Mesenchymal stem cell (in vitro differentiated cells and primary cell): ENCODE data around the gene HLCS.
"Not testable (repeated sequence)": the region's sequence is repeated elsewhere in the genome, so short reads cannot be mapped to it uniquely, and the experiment has no call there.

Experiments used
- DNase-seq: peaks from one replicate; pipeline ENCODE4 v3.0.0-alpha.2; 2013
- H2AFZ ChIP-seq: one replicate; pipeline ENCODE4 v1.6.1; 2013; ENCODE audit warnings: low read depth, mild to moderate bottlenecking, control low read depth, inconsistent platforms, low read length, moderate library complexity
- H2AK5ac ChIP-seq: 2 replicates; pipeline ENCODE4 v1.6.1; 2013; ENCODE audit warnings: low read length, moderate library complexity, mild to moderate bottlenecking, inconsistent platforms; ENCODE audit not compliant: severe bottlenecking
- H2BK120ac ChIP-seq: one replicate; pipeline ENCODE4 v1.6.1; 2013; ENCODE audit warnings: low read depth, mild to moderate bottlenecking, inconsistent platforms, low read length, moderate library complexity
- H2BK12ac ChIP-seq, 2 experiments: one replicate each; pipeline ENCODE4 v1.6.1; 2013; ENCODE audit warnings: inconsistent platforms in 2 of 2, low read length in 2 of 2, mild to moderate bottlenecking in 2 of 2, moderate library complexity in 2 of 2, control low read depth in 1 of 2
- H2BK15ac ChIP-seq: one replicate; pipeline ENCODE4 v1.6.1; 2013; ENCODE audit warnings: mild to moderate bottlenecking, low read depth, inconsistent platforms; ENCODE audit not compliant: poor library complexity, severe bottlenecking
- H2BK5ac ChIP-seq: 2 replicates; pipeline ENCODE4 v1.6.1; 2013; ENCODE audit warnings: low read depth, mild to moderate bottlenecking, low read length, control low read depth, inconsistent platforms; ENCODE audit not compliant: poor library complexity, severe bottlenecking
- H3K14ac ChIP-seq, 2 experiments: one replicate each; pipeline ENCODE4 v1.6.1; 2013; ENCODE audit warnings: inconsistent platforms in 2 of 2, low read length in 2 of 2, control low read depth in 1 of 2, mild to moderate bottlenecking in 1 of 2, moderate library complexity in 1 of 2
- H3K18ac ChIP-seq, 2 experiments: one replicate each; pipeline ENCODE4 v1.6.1; 2013; ENCODE audit warnings: inconsistent platforms in 2 of 2, low read length in 2 of 2, control low read depth in 1 of 2, low read depth in 1 of 2, mild to moderate bottlenecking in 1 of 2
- H3K23ac ChIP-seq, 2 experiments: one replicate each; pipeline ENCODE4 v1.6.1; 2013; ENCODE audit warnings: inconsistent platforms in 2 of 2, low read length in 2 of 2, mild to moderate bottlenecking in 2 of 2, moderate library complexity in 2 of 2, control low read depth in 1 of 2
- H3K27ac ChIP-seq: 2 replicates; pipeline ENCODE4 v1.5.1; 2013; ENCODE audit warnings: mild to moderate bottlenecking, moderate library complexity, low read length, control low read depth, inconsistent platforms; ENCODE audit not compliant: poor library complexity, severe bottlenecking
- H3K27me3 ChIP-seq, 2 experiments: 2 replicates each; pipeline versions ENCODE4 v1.6.1 to v1.7.0; 2013; ENCODE audit warnings: low read length in 2 of 2, mild to moderate bottlenecking in 2 of 2, moderate library complexity in 2 of 2, control low read depth in 1 of 2, inconsistent platforms in 1 of 2; ENCODE audit not compliant: control insufficient read depth in 1 of 2, insufficient read depth in 1 of 2
- H3K36me3 ChIP-seq, 2 experiments: 2 replicates each; pipeline versions ENCODE4 v1.6.1 to v1.7.0; 2013; ENCODE audit warnings: low read length in 2 of 2, control low read depth in 1 of 2, inconsistent platforms in 1 of 2, low read depth in 1 of 2, mild to moderate bottlenecking in 1 of 2; ENCODE audit not compliant: insufficient read depth in 2 of 2, control insufficient read depth in 1 of 2
- H3K4ac ChIP-seq, 2 experiments: one replicate each; pipeline ENCODE4 v1.6.1; 2013; ENCODE audit warnings: inconsistent platforms in 2 of 2, low read length in 2 of 2, mild to moderate bottlenecking in 2 of 2, moderate library complexity in 2 of 2, control low read depth in 1 of 2, low read depth in 1 of 2
- H3K4me1 ChIP-seq: 2 replicates; pipeline ENCODE4 v1.6.1; 2013; ENCODE audit warnings: low read depth, low read length, control low read depth; ENCODE audit not compliant: control insufficient read depth, insufficient read depth
- H3K4me2 ChIP-seq: 2 replicates; pipeline ENCODE4 v1.6.1; 2013; ENCODE audit warnings: low read length, mild to moderate bottlenecking, inconsistent platforms; ENCODE audit not compliant: poor library complexity, severe bottlenecking
- H3K4me3 ChIP-seq, 2 experiments: 2 replicates each; pipeline versions ENCODE4 v1.5.1 to v1.7.0; 2013; ENCODE audit warnings: low read length in 2 of 2, mild to moderate bottlenecking in 2 of 2, control low read depth in 1 of 2, low read depth in 1 of 2; ENCODE audit not compliant: insufficient read depth in 1 of 2
- H3K79me1 ChIP-seq: replicated peaks from 2 replicates; pipeline ENCODE4 v1.6.1; 2013; ENCODE audit warnings: mild to moderate bottlenecking, control low read depth, low read length, inconsistent platforms; ENCODE audit not compliant: poor library complexity, severe bottlenecking
- H3K9ac ChIP-seq: 2 replicates; pipeline ENCODE4 v1.7.0; 2013; ENCODE audit warnings: mild to moderate bottlenecking, low read length, moderate library complexity
- H3K9me3 ChIP-seq: 2 replicates; pipeline ENCODE4 v1.7.0; 2013; ENCODE audit warnings: mild to moderate bottlenecking, low read length; ENCODE audit not compliant: control insufficient read depth
- H4K8ac ChIP-seq: one replicate; pipeline ENCODE4 v1.6.1; 2013; ENCODE audit warnings: inconsistent platforms, mild to moderate bottlenecking, low read length, moderate library complexity
- H4K91ac ChIP-seq: one replicate; pipeline ENCODE4 v1.6.1; 2013; ENCODE audit warnings: mild to moderate bottlenecking, low read length, inconsistent platforms
- WGBS: methylation state at CpG from one replicate; pipeline ENCODE4 v1.1.7; 2013; ENCODE audit warnings: mixed read lengths; 5-methylcytosine and 5-hydroxymethylcytosine counted together

The HLCS gene

DNA sequence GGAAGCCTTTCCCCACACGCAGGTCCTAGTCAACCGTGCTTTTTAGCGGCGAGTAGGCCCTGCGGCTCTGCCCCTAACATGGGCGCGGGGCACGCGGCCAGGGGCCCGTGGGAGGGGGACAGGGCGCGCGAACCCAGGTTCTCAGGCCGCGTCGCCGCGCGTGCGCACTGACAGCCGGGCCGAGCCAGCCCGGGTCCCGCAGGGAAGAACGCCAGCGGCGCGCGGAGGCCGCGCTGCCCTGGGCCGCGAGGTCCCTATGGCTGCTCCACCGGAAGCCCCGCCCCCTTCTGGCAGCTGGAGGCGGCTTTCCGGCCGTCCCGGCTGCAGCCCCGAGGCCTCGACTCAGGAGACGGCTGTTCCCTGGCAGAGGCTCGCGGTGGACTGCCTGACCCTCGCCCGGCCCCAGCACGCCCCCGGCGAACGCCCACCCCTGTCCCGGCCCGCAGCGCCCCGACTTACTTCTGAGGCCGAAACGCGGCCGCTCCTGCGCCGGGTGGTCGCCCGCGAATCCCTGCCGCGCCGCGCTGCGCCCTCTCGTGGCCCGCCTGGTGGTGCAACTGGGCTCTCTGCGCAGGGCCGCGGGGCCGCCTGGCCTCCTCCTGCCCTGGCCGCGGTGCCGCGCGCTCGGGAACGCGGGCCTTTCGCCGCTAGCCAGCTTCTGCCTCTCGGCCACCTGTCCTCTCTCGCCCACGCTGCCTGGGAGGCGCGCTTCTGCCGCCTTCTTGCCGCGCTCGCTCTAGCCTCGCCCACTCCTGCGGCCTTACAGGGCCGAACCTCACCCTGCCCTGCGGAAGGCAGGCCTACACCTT lies 23.4 kb upstream of the HLCS start:
- Histone ChIP-seq H3K4me3 (peak overlapping the region; percentile 76 to 79), H3K9me3 (no peaks in the 10 kb centered on the region), H3K18ac (peak overlapping the region; percentile 87 to 95), H2BK15ac (peak overlapping the region; percentile 54), H3K14ac (peak overlapping the region in 1 of 2 experiments; percentile 5), H4K91ac (peak overlapping the region; percentile 94), H3K79me1 (no peaks in the 10 kb centered on the region), H3K27me3 (peaks cover 3 to 7% of the 10 kb centered on the region in 2 experiments), H4K8ac (peak overlapping the region; percentile 96), H2BK12ac (peak overlapping the region in 1 of 2 experiments; percentile 59), H3K36me3 (no peaks in the 10 kb centered on the region), H3K27ac (peak overlapping the region; percentile 59), H3K4me2 (peak overlapping the region; percentile 29), H3K23ac (no peak overlapping the region), H3K9ac (peak overlapping the region; percentile 89), H3K4ac (peak overlapping the region; percentile 64 to 80), H2AK5ac (no peak overlapping the region), H2BK120ac (peak overlapping the region; percentile 90), H3K4me1 (peaks cover 5% of the 10 kb centered on the region), H2AFZ (peak overlapping the region; percentile 92), H2BK5ac (peak overlapping the region; percentile 74)
- DNase-seq, result peak; percentile 89
- under 1% methylated on average over 91 of the region's 97 CpGs for WGBS

DNA sequence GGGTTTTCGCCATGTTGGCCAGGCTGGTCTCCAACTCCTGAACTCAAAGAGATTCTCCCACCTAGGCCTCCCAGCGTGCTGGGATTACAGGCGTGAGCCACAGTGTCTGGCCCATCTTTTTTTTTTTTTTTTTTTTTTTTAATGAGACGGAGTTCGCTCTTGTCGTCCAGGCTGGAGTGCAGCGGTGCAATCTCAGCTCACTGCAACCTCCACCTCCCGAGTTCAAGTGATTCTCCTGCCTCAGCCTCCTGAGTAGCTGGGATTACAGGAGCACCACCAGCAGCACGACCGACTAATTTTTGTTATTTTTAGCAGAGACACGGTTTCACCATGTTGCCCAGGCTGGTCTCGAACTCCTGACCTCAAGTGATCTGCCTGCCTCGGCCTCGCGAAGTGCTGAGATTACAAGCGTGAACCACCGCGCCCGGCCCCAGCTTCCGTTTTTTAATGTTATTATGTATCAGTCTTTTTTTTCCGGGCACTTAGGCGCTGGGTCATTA lies 22.8 kb upstream of the HLCS start:
- Histone ChIP-seq H3K4me3 (peak overlapping the region; percentile 76 to 79), H3K4ac (peak overlapping the region in 1 of 2 experiments; percentile 80), H3K27ac (peak overlapping the region; percentile 59), H2AFZ (peak overlapping the region; percentile 92), H4K8ac (peak overlapping the region; percentile 89), H3K18ac (peak overlapping the region; percentile 87 to 95), H3K4me2 (peak overlapping the region; percentile 29), H4K91ac (peak overlapping the region; percentile 52), H2BK15ac (peak overlapping the region; percentile 44), H3K9ac (peak overlapping the region; percentile 89), H2BK5ac (peak overlapping the region; percentile 74)
- not testable (repeated sequence) for H3K14ac ChIP-seq, DNase-seq, H3K27me3 ChIP-seq, H3K79me1 ChIP-seq, H3K9me3 ChIP-seq, H3K4me1 ChIP-seq, H2BK12ac ChIP-seq, H2AK5ac ChIP-seq, H3K36me3 ChIP-seq, H2BK120ac ChIP-seq, H3K23ac ChIP-seq
- WGBS, result 60% methylated on average over 22 of the region's 22 CpGs

DNA sequence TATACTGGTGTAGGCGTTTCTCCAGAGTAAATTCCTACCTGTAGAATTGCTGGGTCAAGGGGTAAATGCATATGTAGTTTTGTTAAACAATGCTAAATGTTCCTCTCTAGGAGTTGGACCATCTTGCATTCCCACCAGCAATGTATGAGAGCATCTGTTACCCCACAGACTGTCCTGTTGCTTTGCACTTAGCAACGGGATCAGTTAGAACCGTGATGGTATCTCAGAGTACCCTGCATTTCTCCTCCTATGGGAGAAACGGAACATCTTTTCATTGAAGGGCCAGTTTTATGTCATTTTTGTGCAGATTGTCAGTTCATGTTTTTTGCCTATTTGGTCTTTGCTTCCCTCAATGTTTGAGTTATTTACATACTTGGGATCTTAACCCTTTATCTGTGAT lies 22.1 kb upstream of the HLCS start:
- Histone ChIP-seq H3K36me3 (no peaks in the 10 kb centered on the region), H2BK120ac (no peak overlapping the region), H3K27ac (no peak overlapping the region), H3K4me1 (peaks cover 5% of the 10 kb centered on the region), H3K4ac (no peak overlapping the region), H3K79me1 (no peaks in the 10 kb centered on the region), H3K14ac (no peak overlapping the region), H2AK5ac (no peak overlapping the region), H3K4me3 (no peak overlapping the region), H4K91ac (no peak overlapping the region), H3K27me3 (peaks cover 0 to under 1% of the 10 kb centered on the region in 2 experiments), H2BK12ac (no peak overlapping the region), H3K9ac (no peak overlapping the region), H3K9me3 (no peaks in the 10 kb centered on the region), H3K18ac (no peak overlapping the region), H2BK15ac (no peak overlapping the region), H2AFZ (no peak overlapping the region), H3K23ac (no peak overlapping the region), H4K8ac (no peak overlapping the region), H3K4me2 (no peak overlapping the region), H2BK5ac (no peak overlapping the region)
- 92% methylated on average over 3 of the region's 4 CpGs for WGBS
- DNase-seq, result no peak

DNA sequence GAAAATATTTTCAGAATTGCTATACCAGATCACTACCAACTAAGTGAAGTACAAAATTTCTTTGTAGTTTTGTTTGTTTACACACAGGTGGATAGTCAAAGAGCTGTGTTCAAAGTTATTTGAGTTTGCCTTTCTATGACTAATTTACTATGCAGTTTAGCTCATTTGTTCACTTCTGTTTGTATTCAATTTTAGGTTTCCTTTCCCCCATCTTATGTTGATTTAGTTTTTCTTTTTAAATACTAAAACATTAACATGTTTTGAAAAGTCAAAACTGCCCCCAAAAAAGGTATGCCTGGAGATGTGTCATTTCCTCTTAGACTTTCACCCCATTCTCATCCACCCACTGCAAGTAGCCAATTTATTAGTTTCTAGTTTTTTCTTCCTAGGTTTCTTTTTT lies 21.4 kb upstream of the HLCS start:
- Histone ChIP-seq H2AFZ (no peak overlapping the region), H2BK120ac (no peak overlapping the region), H4K91ac (no peak overlapping the region), H2BK12ac (no peak overlapping the region), H3K36me3 (no peaks in the 10 kb centered on the region), H3K9ac (peak overlapping the region; percentile 5), H3K27me3 (no peaks in the 10 kb centered on the region), H4K8ac (no peak overlapping the region), H3K27ac (no peak overlapping the region), H3K4me1 (peaks cover 5% of the 10 kb centered on the region), H3K4ac (no peak overlapping the region), H2BK5ac (no peak overlapping the region), H3K23ac (no peak overlapping the region), H3K79me1 (no peaks in the 10 kb centered on the region), H2BK15ac (no peak overlapping the region), H3K18ac (no peak overlapping the region), H2AK5ac (no peak overlapping the region), H3K9me3 (no peaks in the 10 kb centered on the region), H3K14ac (no peak overlapping the region), H3K4me2 (no peak overlapping the region), H3K4me3 (no peak overlapping the region)
- no peak for DNase-seq
